ENCODE results near the gene AADAC.

DNA sequence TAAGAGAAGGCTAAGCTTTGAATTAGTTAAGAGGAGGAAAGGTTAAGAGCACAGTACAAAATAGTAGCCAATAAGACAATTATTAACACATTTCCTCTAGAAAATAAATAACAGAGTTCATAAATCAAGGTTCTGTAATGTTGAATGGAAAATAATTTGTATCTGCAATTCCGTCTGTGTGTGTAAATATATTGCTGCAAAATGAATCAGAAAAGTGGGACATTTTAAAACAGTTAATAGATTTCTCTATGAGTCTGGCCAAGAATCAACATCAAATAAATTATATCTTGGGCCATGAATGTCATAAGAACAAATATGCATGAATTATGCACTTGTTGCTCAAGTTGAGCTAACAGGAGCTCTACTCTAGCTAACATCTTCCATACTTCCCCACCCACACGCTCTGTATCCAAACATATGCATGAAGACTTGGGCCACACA lies 45.3 kb downstream of the AADAC start:
- no peak for TF ChIP-seq GATA2 (IDR thresholded peaks at IDR 0.05; ENCODE audit: low read depth, low read length)
- TF ChIP-seq GATA3 (IDR thresholded peaks at IDR 0.05; ENCODE audit: low read depth, low read length), result no peak
